GM19455 (cell line): ENCODE data around the gene UGT1A1.

ENCODE experiments used
- ATAC-seq: cut with Tn5 transposase; IDR thresholded peaks from one replicate; pipeline ENCODE4 v1.9.1; 2021; ENCODE audit not compliant: unreplicated experiment

The UGT1A1 gene

GRCh38 chr2:233794128-233794658, 34.1 kb downstream of the UGT1A1 start:
- ATAC-seq: no peak

- ATAC-seq: no peak
Measured at GRCh38 chr2:233795735-233796171, 35.7 kb downstream of the UGT1A1 start.

GRCh38 chr2:233796254-233796653, 36.2 kb downstream of the UGT1A1 start:
- ATAC-seq: no peak

GRCh38 chr2:233798335-233799086, 38.4 kb downstream of the UGT1A1 start:
- no peak for ATAC-seq

- no peak for ATAC-seq
Measured at GRCh38 chr2:233799087-233799665, 39.1 kb downstream of the UGT1A1 start.

GRCh38 chr2:233799716-233800115, 39.6 kb downstream of the UGT1A1 start:
- no peak for ATAC-seq

GRCh38 chr2:233800208-233800607, 40.1 kb downstream of the UGT1A1 start:
- ATAC-seq: no peak

GRCh38 chr2:233801357-233802131, 41.5 kb downstream of the UGT1A1 start:
- no peak for ATAC-seq

- ATAC-seq: no peak
Measured at GRCh38 chr2:233802132-233802815, 42.2 kb downstream of the UGT1A1 start.

- ATAC-seq: no peak
Measured at GRCh38 chr2:233803292-233803911, 43.3 kb downstream of the UGT1A1 start.

GRCh38 chr2:233803994-233804393, 43.9 kb downstream of the UGT1A1 start:
- no peak for ATAC-seq

GRCh38 chr2:233807215-233807865, 47.3 kb downstream of the UGT1A1 start:
- ATAC-seq: no peak

- ATAC-seq: no peak
Measured at GRCh38 chr2:233807966-233808935, 48.2 kb downstream of the UGT1A1 start.

- no peak for ATAC-seq
Measured at GRCh38 chr2:233810385-233810784, 50.3 kb downstream of the UGT1A1 start.

- no peak for ATAC-seq
Measured at GRCh38 chr2:233811087-233811486, 51.0 kb downstream of the UGT1A1 start.

- ATAC-seq: no peak
Measured at GRCh38 chr2:233811732-233812131, 51.7 kb downstream of the UGT1A1 start.

- no peak for ATAC-seq
Measured at GRCh38 chr2:233813236-233814055, 53.4 kb downstream of the UGT1A1 start.
